SH-SY5Y (cell line): ENCODE measurements around the gene EVA1C.

Source experiments
- GATA2 ChIP-seq: IDR thresholded peaks from 2 replicates; pipeline ENCODE4 v1.6.1; 2011; ENCODE audit warnings: mild to moderate bottlenecking, low read depth, low read length
- GATA3 ChIP-seq: IDR thresholded peaks from 2 replicates; pipeline ENCODE4 v1.6.1; 2011; ENCODE audit warnings: low read depth, mild to moderate bottlenecking, low read length, moderate library complexity

DNA sequence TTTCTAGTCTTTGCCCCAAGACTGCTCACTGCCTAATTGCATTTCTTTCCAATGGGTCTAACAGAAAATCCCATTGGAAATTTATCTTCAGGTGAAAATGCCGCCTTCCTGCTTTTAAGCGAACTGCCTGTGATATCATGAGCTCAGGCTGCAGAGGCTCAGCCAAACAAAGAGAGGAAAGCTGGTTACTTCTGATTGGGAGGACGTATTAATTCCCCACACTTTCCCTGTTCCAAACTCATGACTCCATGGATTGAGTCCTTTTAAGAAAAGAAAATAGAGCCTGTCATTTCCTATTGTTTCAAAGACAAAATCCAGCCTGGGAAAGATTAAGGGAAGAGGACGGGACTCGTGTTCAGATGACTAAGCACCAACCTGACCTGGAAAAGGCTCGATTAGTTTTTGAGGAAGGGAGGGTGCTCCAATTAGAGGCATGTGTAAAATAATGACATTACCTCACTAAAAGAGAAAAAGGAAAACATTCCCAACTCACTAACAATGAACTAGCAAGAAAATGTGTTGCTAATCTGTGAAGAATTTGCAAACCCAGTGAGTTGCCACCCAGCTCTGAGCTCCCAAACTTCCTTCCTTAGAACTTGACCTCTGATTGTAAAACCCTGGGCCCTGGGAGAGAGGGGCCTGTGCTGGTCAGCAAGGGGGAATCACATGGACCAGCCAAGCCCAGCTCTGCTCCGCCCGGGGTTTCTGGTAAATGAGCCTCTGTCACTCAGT lies 111.6 kb downstream of the EVA1C start:
- TF ChIP-seq GATA2 (no peak), GATA3 (no peak)
